WTC11 (cell line): ENCODE measurements around the gene ROS1. TPM values are rescaled to one million over a fixed set of nuclear protein-coding genes. Genes with fewer than 3 reads are reported as not detected.

Experiments used
- ATAC-seq: fragments of 200-7000 bp; cut with Tn5 transposase; 2 replicates; pipeline ENCODE4 v1.10.0; 2021; ENCODE audit warnings: mild to moderate bottlenecking, moderate library complexity
- CTCF ChIA-PET: fragments of 300-600 bp; sonication (Branson Sonifier 250); formaldehyde crosslinking; loops from one replicate; lab custom pipeline; 2021; ENCODE audit warnings: antibody characterized with exemption; lab: Charles Lee
- POLR2A ChIA-PET: fragments of 350-600 bp; sonication (Branson Sonifier 250); formaldehyde crosslinking; loops from one replicate; lab custom pipeline; 2021; ENCODE audit warnings: antibody characterized with exemption; lab: Charles Lee
- DNase-seq: peaks from one replicate; pipeline ENCODE4 v3.0.0; 2021; ENCODE audit warnings: low spot score
- H3K27ac Mint-ChIP-seq: 2 replicates; pipeline ENCODE4 v1.8.0; 2021; ENCODE audit warnings: mixed read lengths
- H3K27me3 Mint-ChIP-seq: 2 replicates; pipeline ENCODE4 v1.8.0; 2021; ENCODE audit warnings: low read depth, mild to moderate bottlenecking, moderate library complexity, mixed read lengths
- H3K36me3 Mint-ChIP-seq: 2 replicates; pipeline ENCODE4 v1.8.0; 2021; ENCODE audit warnings: mixed read lengths
- H3K4me1 Mint-ChIP-seq: 2 replicates; pipeline ENCODE4 v1.8.0; 2022; ENCODE audit warnings: mixed read lengths
- H3K4me3 Mint-ChIP-seq: 2 replicates; pipeline ENCODE4 v1.8.0; 2021; ENCODE audit warnings: mild to moderate bottlenecking, moderate library complexity, mixed read lengths
- H3K9me3 Mint-ChIP-seq: 2 replicates; pipeline ENCODE4 v1.8.0; 2021; ENCODE audit warnings: mixed read lengths
- CREM ChIP-seq: sonication (generic); formaldehyde crosslinking; IDR thresholded peaks from 2 replicates; pipeline ENCODE4 v1.8.1; 2022; ENCODE audit warnings: mild to moderate bottlenecking, missing genetic modification reagents, moderate library complexity
- FOXJ3 ChIP-seq: sonication (generic); formaldehyde crosslinking; IDR thresholded peaks from 2 replicates; pipeline ENCODE4 v1.9.0; 2021; ENCODE audit warnings: missing genetic modification reagents, mild to moderate bottlenecking, borderline replicate concordance
- FOXP1 ChIP-seq: sonication (generic); formaldehyde crosslinking; IDR thresholded peaks from 2 replicates; pipeline ENCODE4 v1.8.0; 2022; ENCODE audit warnings: missing genetic modification reagents, mild to moderate bottlenecking, moderate library complexity, borderline replicate concordance
- HMGA2 ChIP-seq: fragments of 250-450 bp; sonication (Bioruptor Pico); IDR thresholded peaks from 2 replicates; pipeline ENCODE4 v1.4.0; 2021; ENCODE audit warnings: mild to moderate bottlenecking, moderate library complexity
- JAZF1 ChIP-seq: fragments of 250-450 bp; sonication (Bioruptor Pico); IDR thresholded peaks from 2 replicates; pipeline ENCODE4 v1.9.0; 2021; ENCODE audit warnings: moderate library complexity, mild to moderate bottlenecking, inconsistent platforms
- NFYB ChIP-seq: sonication (generic); formaldehyde crosslinking; conservative IDR thresholded peaks from 2 replicates; pipeline ENCODE4 v1.8.0; 2022; ENCODE audit warnings: low read depth, missing genetic modification reagents
- NR3C1 ChIP-seq: sonication (generic); formaldehyde crosslinking; conservative IDR thresholded peaks from 2 replicates; pipeline ENCODE4 v1.8.1; 2023; ENCODE audit warnings: low read depth, mild to moderate bottlenecking, missing genetic modification reagents
- SMAD3 ChIP-seq: sonication (generic); formaldehyde crosslinking; IDR thresholded peaks from 2 replicates; pipeline ENCODE4 v1.8.0; 2022; ENCODE audit warnings: missing genetic modification reagents, mild to moderate bottlenecking, borderline replicate concordance
- TEAD1 ChIP-seq: sonication (generic); formaldehyde crosslinking; IDR thresholded peaks from 2 replicates; pipeline ENCODE4 v1.8.0; 2022; ENCODE audit warnings: mild to moderate bottlenecking, missing genetic modification reagents
- total RNA-seq: library from RNA; stranded (reverse); gene quantifications from 3 replicates; pipeline ENCODE4 v1.2.3, GENCODE V29; 2021
- TF ChIP-seq, protein P1 (sequence below): sonication (generic); formaldehyde crosslinking; IDR thresholded peaks from 2 replicates; pipeline ENCODE4 v1.8.1; 2022; ENCODE audit warnings: mild to moderate bottlenecking, moderate library complexity, missing genetic modification reagents
- TF ChIP-seq, protein P2 (sequence below): sonication (generic); formaldehyde crosslinking; IDR thresholded peaks from 2 replicates; pipeline ENCODE4 v1.8.1; 2022; ENCODE audit warnings: low read depth, missing genetic modification reagents, borderline replicate concordance
- TF ChIP-seq, protein P3 (sequence below): fragments of 200-600 bp; IDR thresholded peaks from 2 replicates; pipeline ENCODE4 v1.8.0; 2022; ENCODE audit warnings: antibody characterized with exemption
- TF ChIP-seq, protein P4 (sequence below): sonication (generic); formaldehyde crosslinking; IDR thresholded peaks from 2 replicates; pipeline ENCODE4 v1.8.0; 2022; ENCODE audit warnings: missing genetic modification reagents
- TF ChIP-seq, protein P5 (sequence below): fragments of 250-450 bp; sonication (Bioruptor Pico); IDR thresholded peaks from 2 replicates; pipeline ENCODE4 v1.9.0; 2021; ENCODE audit warnings: mild to moderate bottlenecking, borderline replicate concordance
- TF ChIP-seq, protein P6 (sequence below): sonication (generic); formaldehyde crosslinking; IDR thresholded peaks from 2 replicates; pipeline ENCODE4 v1.8.0; 2023; ENCODE audit warnings: missing genetic modification reagents, mild to moderate bottlenecking, borderline replicate concordance

The ROS1 gene
- total RNA-seq, 1 experiment from 2014 or later = 0.02 TPM

DNA sequence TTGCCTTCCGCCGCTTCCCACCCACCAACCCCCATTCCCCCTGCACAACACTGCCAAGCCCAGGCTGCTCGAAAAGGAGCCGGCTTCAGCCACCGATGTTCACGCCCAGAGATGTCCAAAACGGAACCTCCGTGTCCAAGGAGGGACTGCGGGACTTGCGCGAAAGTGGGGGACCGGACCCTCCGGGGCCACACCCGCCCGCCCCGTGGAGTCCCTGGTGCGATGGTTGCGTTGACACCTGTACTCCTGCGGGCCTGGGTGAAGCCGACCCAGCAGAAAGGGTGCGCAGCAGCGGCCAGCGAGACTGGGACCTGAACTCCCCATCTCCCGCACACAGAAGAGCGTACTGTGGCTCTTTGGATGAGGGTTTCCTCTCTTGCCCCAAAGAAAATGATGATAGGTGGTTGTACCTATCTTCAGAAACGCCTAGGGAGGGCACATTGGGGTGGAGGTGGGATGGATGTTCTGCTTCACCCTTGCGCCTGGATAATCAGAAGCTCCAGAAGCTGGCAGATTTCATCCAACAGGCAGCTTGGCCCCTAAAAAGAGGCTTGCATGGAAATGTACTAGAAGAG lies 162.3 kb downstream of the ROS1 start:
- ATAC-seq (no peak), DNase-seq (peak; percentile 11)
- TF ChIP-seq FOXP1 (CRISPR knock-in tag) (no peak), TEAD1 (CRISPR knock-in tag) (no peak)
- ChIA-PET CTCF (no interaction called here), POLR2A (no interaction called here)
- Mint-ChIP-seq H3K36me3 (no peaks in the 10 kb centered on the region), H3K27ac (no peak overlapping the region), H3K4me1 (peaks cover 27% of the 10 kb centered on the region), H3K9me3 (no peaks in the 10 kb centered on the region), H3K27me3 (peaks cover 97% of the 10 kb centered on the region), H3K4me3 (peak overlapping the region; percentile 16)

DNA sequence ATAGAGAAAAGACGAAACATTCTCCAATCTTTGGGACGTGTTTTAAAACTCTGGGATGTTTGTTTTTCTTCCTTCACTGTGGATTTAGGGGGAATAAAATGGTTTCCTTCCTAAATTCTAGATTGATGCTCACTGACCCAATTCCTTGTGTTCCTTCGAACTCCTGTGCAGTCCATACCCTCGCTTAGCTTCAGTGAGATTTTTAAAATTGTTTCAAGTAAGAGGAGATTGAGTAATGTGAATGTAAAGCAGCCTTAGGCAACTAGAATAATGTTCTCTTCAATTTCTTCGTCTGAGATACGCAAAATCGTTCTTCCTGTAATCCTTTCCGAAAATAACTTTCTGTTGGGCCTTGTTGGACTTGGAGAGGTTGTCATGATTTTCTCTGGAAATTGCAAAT lies 162.9 kb downstream of the ROS1 start:
- Mint-ChIP-seq H3K4me3 (no peak overlapping the region), H3K36me3 (no peaks in the 10 kb centered on the region), H3K27me3 (peaks cover 92% of the 10 kb centered on the region), H3K27ac (no peak overlapping the region), H3K4me1 (peaks cover 21% of the 10 kb centered on the region), H3K9me3 (no peaks in the 10 kb centered on the region)
- TF ChIP-seq JAZF1 (CRISPR knock-in tag) = no peak
- TF ChIP-seq, protein P1, sequence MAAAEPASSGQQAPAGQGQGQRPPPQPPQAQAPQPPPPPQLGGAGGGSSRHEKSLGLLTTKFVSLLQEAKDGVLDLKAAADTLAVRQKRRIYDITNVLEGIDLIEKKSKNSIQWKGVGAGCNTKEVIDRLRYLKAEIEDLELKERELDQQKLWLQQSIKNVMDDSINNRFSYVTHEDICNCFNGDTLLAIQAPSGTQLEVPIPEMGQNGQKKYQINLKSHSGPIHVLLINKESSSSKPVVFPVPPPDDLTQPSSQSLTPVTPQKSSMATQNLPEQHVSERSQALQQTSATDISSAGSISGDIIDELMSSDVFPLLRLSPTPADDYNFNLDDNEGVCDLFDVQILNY (CRISPR knock-in tag) = no peak
- TF ChIP-seq, protein P2, sequence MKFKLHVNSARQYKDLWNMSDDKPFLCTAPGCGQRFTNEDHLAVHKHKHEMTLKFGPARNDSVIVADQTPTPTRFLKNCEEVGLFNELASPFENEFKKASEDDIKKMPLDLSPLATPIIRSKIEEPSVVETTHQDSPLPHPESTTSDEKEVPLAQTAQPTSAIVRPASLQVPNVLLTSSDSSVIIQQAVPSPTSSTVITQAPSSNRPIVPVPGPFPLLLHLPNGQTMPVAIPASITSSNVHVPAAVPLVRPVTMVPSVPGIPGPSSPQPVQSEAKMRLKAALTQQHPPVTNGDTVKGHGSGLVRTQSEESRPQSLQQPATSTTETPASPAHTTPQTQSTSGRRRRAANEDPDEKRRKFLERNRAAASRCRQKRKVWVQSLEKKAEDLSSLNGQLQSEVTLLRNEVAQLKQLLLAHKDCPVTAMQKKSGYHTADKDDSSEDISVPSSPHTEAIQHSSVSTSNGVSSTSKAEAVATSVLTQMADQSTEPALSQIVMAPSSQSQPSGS (CRISPR knock-in tag) = no peak
- no peak for TF ChIP-seq HMGA2 (CRISPR knock-in tag)
- TF ChIP-seq SMAD3 = no peak
- no peak for TF ChIP-seq NR3C1
- TF ChIP-seq, protein P3, sequence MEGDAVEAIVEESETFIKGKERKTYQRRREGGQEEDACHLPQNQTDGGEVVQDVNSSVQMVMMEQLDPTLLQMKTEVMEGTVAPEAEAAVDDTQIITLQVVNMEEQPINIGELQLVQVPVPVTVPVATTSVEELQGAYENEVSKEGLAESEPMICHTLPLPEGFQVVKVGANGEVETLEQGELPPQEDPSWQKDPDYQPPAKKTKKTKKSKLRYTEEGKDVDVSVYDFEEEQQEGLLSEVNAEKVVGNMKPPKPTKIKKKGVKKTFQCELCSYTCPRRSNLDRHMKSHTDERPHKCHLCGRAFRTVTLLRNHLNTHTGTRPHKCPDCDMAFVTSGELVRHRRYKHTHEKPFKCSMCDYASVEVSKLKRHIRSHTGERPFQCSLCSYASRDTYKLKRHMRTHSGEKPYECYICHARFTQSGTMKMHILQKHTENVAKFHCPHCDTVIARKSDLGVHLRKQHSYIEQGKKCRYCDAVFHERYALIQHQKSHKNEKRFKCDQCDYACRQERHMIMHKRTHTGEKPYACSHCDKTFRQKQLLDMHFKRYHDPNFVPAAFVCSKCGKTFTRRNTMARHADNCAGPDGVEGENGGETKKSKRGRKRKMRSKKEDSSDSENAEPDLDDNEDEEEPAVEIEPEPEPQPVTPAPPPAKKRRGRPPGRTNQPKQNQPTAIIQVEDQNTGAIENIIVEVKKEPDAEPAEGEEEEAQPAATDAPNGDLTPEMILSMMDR = no peak
- TF ChIP-seq CREM = no peak
- POLR2A ChIA-PET = no interaction called here
- DNase-seq (no peak), ATAC-seq (no peak)
- CTCF ChIA-PET = no interaction called here

DNA sequence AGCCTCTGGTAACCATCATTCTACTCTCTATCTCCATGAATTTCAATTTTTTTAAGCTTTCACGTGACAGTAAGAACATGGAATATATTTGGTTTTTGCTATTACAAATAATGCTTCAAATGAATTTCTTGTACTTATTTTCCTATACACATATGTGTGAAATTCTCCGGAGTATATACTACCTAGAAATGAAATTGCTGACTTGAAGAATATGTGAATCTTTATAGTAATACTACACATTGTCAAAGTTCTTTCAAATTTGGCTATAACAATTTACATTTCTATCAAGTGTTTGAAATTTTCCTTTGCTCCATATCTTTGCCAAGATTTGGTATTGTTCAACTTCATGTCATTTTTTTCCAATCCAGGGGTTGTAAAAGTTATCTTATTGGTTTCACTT lies 172.0 kb downstream of the ROS1 start:
- no peak for ATAC-seq
- ChIA-PET POLR2A (no interaction called here), CTCF (no interaction called here)
- H3K9me3 Mint-ChIP-seq = no peaks in the 10 kb centered on the region; the same call in 1 of the 2 replicates
- peaks cover 13% of the 10 kb centered on the region for H3K27me3 Mint-ChIP-seq
- H3K27ac Mint-ChIP-seq = no peak overlapping the region
- no peak overlapping the region for H3K4me3 Mint-ChIP-seq
- no peaks in the 10 kb centered on the region for H3K36me3 Mint-ChIP-seq
- H3K4me1 Mint-ChIP-seq = no peaks in the 10 kb centered on the region
- no peak for DNase-seq
- TF ChIP-seq, protein P4, sequence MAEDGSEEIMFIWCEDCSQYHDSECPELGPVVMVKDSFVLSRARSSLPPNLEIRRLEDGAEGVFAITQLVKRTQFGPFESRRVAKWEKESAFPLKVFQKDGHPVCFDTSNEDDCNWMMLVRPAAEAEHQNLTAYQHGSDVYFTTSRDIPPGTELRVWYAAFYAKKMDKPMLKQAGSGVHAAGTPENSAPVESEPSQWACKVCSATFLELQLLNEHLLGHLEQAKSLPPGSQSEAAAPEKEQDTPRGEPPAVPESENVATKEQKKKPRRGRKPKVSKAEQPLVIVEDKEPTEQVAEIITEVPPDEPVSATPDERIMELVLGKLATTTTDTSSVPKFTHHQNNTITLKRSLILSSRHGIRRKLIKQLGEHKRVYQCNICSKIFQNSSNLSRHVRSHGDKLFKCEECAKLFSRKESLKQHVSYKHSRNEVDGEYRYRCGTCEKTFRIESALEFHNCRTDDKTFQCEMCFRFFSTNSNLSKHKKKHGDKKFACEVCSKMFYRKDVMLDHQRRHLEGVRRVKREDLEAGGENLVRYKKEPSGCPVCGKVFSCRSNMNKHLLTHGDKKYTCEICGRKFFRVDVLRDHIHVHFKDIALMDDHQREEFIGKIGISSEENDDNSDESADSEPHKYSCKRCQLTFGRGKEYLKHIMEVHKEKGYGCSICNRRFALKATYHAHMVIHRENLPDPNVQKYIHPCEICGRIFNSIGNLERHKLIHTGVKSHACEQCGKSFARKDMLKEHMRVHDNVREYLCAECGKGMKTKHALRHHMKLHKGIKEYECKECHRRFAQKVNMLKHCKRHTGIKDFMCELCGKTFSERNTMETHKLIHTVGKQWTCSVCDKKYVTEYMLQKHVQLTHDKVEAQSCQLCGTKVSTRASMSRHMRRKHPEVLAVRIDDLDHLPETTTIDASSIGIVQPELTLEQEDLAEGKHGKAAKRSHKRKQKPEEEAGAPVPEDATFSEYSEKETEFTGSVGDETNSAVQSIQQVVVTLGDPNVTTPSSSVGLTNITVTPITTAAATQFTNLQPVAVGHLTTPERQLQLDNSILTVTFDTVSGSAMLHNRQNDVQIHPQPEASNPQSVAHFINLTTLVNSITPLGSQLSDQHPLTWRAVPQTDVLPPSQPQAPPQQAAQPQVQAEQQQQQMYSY = no peak
- TF ChIP-seq NFYB (CRISPR knock-in tag) = no peak
- TF ChIP-seq, protein P5, sequence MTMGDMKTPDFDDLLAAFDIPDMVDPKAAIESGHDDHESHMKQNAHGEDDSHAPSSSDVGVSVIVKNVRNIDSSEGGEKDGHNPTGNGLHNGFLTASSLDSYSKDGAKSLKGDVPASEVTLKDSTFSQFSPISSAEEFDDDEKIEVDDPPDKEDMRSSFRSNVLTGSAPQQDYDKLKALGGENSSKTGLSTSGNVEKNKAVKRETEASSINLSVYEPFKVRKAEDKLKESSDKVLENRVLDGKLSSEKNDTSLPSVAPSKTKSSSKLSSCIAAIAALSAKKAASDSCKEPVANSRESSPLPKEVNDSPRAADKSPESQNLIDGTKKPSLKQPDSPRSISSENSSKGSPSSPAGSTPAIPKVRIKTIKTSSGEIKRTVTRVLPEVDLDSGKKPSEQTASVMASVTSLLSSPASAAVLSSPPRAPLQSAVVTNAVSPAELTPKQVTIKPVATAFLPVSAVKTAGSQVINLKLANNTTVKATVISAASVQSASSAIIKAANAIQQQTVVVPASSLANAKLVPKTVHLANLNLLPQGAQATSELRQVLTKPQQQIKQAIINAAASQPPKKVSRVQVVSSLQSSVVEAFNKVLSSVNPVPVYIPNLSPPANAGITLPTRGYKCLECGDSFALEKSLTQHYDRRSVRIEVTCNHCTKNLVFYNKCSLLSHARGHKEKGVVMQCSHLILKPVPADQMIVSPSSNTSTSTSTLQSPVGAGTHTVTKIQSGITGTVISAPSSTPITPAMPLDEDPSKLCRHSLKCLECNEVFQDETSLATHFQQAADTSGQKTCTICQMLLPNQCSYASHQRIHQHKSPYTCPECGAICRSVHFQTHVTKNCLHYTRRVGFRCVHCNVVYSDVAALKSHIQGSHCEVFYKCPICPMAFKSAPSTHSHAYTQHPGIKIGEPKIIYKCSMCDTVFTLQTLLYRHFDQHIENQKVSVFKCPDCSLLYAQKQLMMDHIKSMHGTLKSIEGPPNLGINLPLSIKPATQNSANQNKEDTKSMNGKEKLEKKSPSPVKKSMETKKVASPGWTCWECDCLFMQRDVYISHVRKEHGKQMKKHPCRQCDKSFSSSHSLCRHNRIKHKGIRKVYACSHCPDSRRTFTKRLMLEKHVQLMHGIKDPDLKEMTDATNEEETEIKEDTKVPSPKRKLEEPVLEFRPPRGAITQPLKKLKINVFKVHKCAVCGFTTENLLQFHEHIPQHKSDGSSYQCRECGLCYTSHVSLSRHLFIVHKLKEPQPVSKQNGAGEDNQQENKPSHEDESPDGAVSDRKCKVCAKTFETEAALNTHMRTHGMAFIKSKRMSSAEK (CRISPR knock-in tag) = no peak
- TF ChIP-seq, protein P6, sequence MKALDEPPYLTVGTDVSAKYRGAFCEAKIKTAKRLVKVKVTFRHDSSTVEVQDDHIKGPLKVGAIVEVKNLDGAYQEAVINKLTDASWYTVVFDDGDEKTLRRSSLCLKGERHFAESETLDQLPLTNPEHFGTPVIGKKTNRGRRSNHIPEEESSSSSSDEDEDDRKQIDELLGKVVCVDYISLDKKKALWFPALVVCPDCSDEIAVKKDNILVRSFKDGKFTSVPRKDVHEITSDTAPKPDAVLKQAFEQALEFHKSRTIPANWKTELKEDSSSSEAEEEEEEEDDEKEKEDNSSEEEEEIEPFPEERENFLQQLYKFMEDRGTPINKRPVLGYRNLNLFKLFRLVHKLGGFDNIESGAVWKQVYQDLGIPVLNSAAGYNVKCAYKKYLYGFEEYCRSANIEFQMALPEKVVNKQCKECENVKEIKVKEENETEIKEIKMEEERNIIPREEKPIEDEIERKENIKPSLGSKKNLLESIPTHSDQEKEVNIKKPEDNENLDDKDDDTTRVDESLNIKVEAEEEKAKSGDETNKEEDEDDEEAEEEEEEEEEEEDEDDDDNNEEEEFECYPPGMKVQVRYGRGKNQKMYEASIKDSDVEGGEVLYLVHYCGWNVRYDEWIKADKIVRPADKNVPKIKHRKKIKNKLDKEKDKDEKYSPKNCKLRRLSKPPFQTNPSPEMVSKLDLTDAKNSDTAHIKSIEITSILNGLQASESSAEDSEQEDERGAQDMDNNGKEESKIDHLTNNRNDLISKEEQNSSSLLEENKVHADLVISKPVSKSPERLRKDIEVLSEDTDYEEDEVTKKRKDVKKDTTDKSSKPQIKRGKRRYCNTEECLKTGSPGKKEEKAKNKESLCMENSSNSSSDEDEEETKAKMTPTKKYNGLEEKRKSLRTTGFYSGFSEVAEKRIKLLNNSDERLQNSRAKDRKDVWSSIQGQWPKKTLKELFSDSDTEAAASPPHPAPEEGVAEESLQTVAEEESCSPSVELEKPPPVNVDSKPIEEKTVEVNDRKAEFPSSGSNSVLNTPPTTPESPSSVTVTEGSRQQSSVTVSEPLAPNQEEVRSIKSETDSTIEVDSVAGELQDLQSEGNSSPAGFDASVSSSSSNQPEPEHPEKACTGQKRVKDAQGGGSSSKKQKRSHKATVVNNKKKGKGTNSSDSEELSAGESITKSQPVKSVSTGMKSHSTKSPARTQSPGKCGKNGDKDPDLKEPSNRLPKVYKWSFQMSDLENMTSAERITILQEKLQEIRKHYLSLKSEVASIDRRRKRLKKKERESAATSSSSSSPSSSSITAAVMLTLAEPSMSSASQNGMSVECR (CRISPR knock-in tag) = no peak
- TF ChIP-seq FOXJ3 (CRISPR knock-in tag) = no peak
